Loucy (cell line): Measurements from ENCODE around the gene MYO5C.
A peak's percentile ranks its signal among the peaks of the same experiment; 100 is the strongest.

ENCODE experiments used
- H2AFZ ChIP-seq: fragments of 200-600 bp; sonication (generic); 2 replicates; pipeline ENCODE4 v1.6.0; 2016; ENCODE audit warnings: antibody characterized with exemption, mild to moderate bottlenecking, low read length, moderate library complexity
- H3F3A ChIP-seq: fragments of 200-600 bp; 2 replicates; pipeline ENCODE4 v1.6.0; 2016; ENCODE audit warnings: antibody characterized with exemption, low read depth, mild to moderate bottlenecking
- H3K27me3 ChIP-seq: fragments of 200-600 bp; sonication (generic); 2 replicates; pipeline ENCODE4 v1.6.1; 2014; ENCODE audit warnings: low read length, mild to moderate bottlenecking; ENCODE audit not compliant: insufficient read depth, poor library complexity, severe bottlenecking
- H3K36me3 ChIP-seq: fragments of 200-600 bp; sonication (generic); 2 replicates; pipeline ENCODE4 v1.6.1; 2016; ENCODE audit warnings: low read length; ENCODE audit not compliant: insufficient read depth
- H3K4me1 ChIP-seq: fragments of 200-600 bp; sonication (generic); 2 replicates; pipeline ENCODE4 v1.5.1; 2014; ENCODE audit warnings: low read length, mild to moderate bottlenecking; ENCODE audit not compliant: insufficient read depth, poor library complexity, severe bottlenecking
- H3K4me2 ChIP-seq: fragments of 200-600 bp; sonication (generic); 2 replicates; pipeline ENCODE4 v1.6.0; 2014; ENCODE audit warnings: antibody characterized with exemption, low read length, low read depth, mild to moderate bottlenecking; ENCODE audit not compliant: poor library complexity, severe bottlenecking
- H3K4me3 ChIP-seq: fragments of 200-600 bp; sonication (generic); 2 replicates; pipeline ENCODE4 v1.5.1; 2014; ENCODE audit warnings: low read length, mild to moderate bottlenecking, mixed read lengths; ENCODE audit not compliant: poor library complexity, severe bottlenecking
- H3K79me2 ChIP-seq: fragments of 200-600 bp; sonication (generic); 2 replicates; pipeline ENCODE4 v1.6.1; 2014; ENCODE audit warnings: low read length; ENCODE audit not compliant: insufficient read depth
- H3K9ac ChIP-seq: fragments of 200-600 bp; sonication (generic); 2 replicates; pipeline ENCODE4 v1.6.0; 2014; ENCODE audit warnings: mild to moderate bottlenecking, low read depth, low read length, moderate library complexity; ENCODE audit not compliant: poor library complexity, severe bottlenecking
- H3K9me2 ChIP-seq: fragments of 200-600 bp; sonication (generic); replicated peaks from 2 replicates; pipeline ENCODE4 v1.6.1; 2016; ENCODE audit warnings: low read depth, low read length, mixed read lengths
- H3K9me3 ChIP-seq: fragments of 200-600 bp; sonication (generic); 2 replicates; pipeline ENCODE4 v1.6.1; 2014; ENCODE audit warnings: mild to moderate bottlenecking, antibody characterized with exemption, low read length, low read depth; ENCODE audit not compliant: insufficient read depth
- H4K20me1 ChIP-seq: fragments of 200-600 bp; sonication (generic); 2 replicates; pipeline ENCODE4 v1.6.0; 2014; ENCODE audit warnings: antibody characterized with exemption, low read length, mild to moderate bottlenecking; ENCODE audit not compliant: insufficient read depth, poor library complexity, severe bottlenecking
- CTCF ChIP-seq: fragments of 200-600 bp; sonication (generic); conservative IDR thresholded peaks from 2 replicates; pipeline ENCODE4 v1.5.1; 2014; ENCODE audit warnings: mild to moderate bottlenecking, antibody characterized with exemption, low read length
- EZH2phosphoT487 ChIP-seq: fragments of 200-600 bp; IDR thresholded peaks from 2 replicates; pipeline ENCODE4 v1.6.1; 2018; ENCODE audit warnings: antibody characterized with exemption, mild to moderate bottlenecking, moderate library complexity, borderline replicate concordance

Gene MYO5C

GRCh38 chr15:52220937-52221660, 74.5 kb downstream of the MYO5C start:
- Histone ChIP-seq H3K4me2 (peak overlapping the region; percentile 98), H3K27me3 (no peaks in the 10 kb centered on the region), H3K4me1 (peaks cover 55% of the 10 kb centered on the region), H3K4me3 (peak overlapping the region; percentile 87), H2AFZ (peak overlapping the region; percentile 60), H3K9ac (peak overlapping the region; percentile 91), H4K20me1 (no peaks in the 10 kb centered on the region), H3K36me3 (no peaks in the 10 kb centered on the region), H3K9me2 (no peaks in the 10 kb centered on the region), H3F3A (peaks cover 6% of the 10 kb centered on the region; the same call in 1 of the 2 replicates), H3K79me2 (peaks cover 29% of the 10 kb centered on the region), H3K9me3 (no peaks in the 10 kb centered on the region)
- no peak for TF ChIP-seq CTCF
- TF ChIP-seq EZH2phosphoT487: no peak

GRCh38 chr15:52220251-52220650, 75.4 kb downstream of the MYO5C start:
- Histone ChIP-seq H4K20me1 (no peaks in the 10 kb centered on the region), H3K4me2 (peak overlapping the region; percentile 98), H3K4me1 (peaks cover 53% of the 10 kb centered on the region), H3F3A (peaks cover 6% of the 10 kb centered on the region; the same call in 1 of the 2 replicates), H3K36me3 (no peaks in the 10 kb centered on the region), H3K4me3 (peak overlapping the region; percentile 87), H2AFZ (no peak overlapping the region), H3K79me2 (peaks cover 29% of the 10 kb centered on the region), H3K9me2 (no peaks in the 10 kb centered on the region), H3K9ac (peak overlapping the region; percentile 91), H3K9me3 (no peaks in the 10 kb centered on the region), H3K27me3 (no peaks in the 10 kb centered on the region)
- TF ChIP-seq CTCF: no peak
- TF ChIP-seq EZH2phosphoT487: no peak

GRCh38 chr15:52218816-52219215, 76.8 kb downstream of the MYO5C start:
- H3K9me2 ChIP-seq: no peaks in the 10 kb centered on the region

More at GRCh38 chr15:52218816-52219215, 76.8 kb downstream of the MYO5C start:
- Histone ChIP-seq H2AFZ (no peak overlapping the region), H3K9me3 (no peaks in the 10 kb centered on the region), H3K27me3 (no peaks in the 10 kb centered on the region), H3F3A (peaks cover 6% of the 10 kb centered on the region; the same call in 1 of the 2 replicates), H3K4me2 (no peak overlapping the region), H3K79me2 (peaks cover 29% of the 10 kb centered on the region), H3K4me1 (peaks cover 42% of the 10 kb centered on the region), H3K4me3 (no peak overlapping the region), H3K9ac (no peak overlapping the region), H3K36me3 (no peaks in the 10 kb centered on the region), H4K20me1 (no peaks in the 10 kb centered on the region)
- TF ChIP-seq CTCF (no peak), EZH2phosphoT487 (no peak)
